ENCODE results near the gene GAL. TPM values are rescaled to one million over a fixed set of nuclear protein-coding genes. Genes with fewer than 3 reads are reported as not detected.

Gene GAL
- total and polyA plus RNA-seq, 4 donors, result 0.61 to 1.8 TPM; not detected in 2

DNA sequence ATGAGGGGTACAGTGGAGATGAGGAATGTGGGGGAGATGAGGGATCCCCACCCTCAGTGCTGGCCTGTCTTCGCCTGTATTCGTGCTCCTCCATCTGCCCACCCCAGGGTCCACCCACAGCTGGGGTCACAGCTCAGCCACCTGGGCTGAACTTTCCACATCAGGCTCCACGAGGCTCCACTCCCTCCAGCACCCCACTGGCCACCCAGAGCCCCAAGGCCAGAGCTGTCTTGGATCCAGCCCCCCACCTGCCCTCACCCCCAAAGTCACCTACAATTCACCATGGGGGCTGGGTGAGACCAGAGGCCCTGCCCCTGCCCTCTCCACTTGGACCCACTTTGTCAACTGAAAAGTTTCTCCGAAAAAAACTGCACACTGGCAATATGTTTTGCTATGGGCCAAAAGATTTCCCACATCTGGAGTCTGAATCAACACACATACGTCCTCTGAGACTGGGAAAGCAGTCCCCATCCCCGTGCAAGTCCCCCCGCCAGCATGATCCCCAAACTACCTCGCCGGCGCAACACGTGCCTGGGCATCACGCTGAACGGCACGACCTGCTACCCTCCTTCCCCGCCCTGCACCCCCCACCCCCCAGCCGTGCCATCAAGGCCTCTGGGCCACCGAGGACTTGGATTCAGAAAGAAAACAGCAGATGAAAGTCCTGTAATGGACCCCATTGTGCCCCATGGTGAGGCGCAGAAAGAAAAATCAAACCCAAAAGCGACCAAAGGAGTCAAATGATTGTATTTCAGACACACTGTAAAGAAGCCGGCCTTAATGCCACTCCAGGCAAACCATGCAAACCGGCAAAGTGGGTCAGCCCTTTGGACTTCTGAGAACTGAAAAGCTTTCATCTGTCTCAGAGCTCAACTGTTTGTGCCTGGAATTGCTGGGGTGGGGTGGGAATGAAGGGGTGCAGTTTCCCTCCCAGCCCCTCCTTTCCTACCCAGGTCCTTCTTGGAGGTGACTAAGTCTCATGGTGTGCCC is 16.5 kb upstream of the GAL start:
- Histone ChIP-seq H3K36me3 (ENCODE audit: control insufficient read depth in 4 of 4, insufficient read depth in 4 of 4, low read length in 4 of 4) (no peaks in the 10 kb centered on the region), H3K4me3 (no peak overlapping the region), H3K27me3 (ENCODE audit: control insufficient read depth in 3 of 3, insufficient read depth in 3 of 3, low read length in 2 of 3) (peaks cover 0 to 8% (median 2%) of the 10 kb centered on the region in 3 donors), H3K9me3 (ENCODE audit: control insufficient read depth in 4 of 4, insufficient read depth in 3 of 4, low read length in 3 of 4) (peaks cover 0 to 5% (median 0%) of the 10 kb centered on the region in 4 donors), H3K4me1 (ENCODE audit: control insufficient read depth in 5 of 5, insufficient read depth in 5 of 5, low read length in 5 of 5) (no peaks in the 10 kb centered on the region), H3K27ac (ENCODE audit: low read depth in 1 of 2, low read length in 1 of 2) (no peak overlapping the region), H3K9ac (ENCODE audit: insufficient read depth in 1 of 2, low read length in 2 of 2) (no peak overlapping the region)
- TF ChIP-seq, protein P1, sequence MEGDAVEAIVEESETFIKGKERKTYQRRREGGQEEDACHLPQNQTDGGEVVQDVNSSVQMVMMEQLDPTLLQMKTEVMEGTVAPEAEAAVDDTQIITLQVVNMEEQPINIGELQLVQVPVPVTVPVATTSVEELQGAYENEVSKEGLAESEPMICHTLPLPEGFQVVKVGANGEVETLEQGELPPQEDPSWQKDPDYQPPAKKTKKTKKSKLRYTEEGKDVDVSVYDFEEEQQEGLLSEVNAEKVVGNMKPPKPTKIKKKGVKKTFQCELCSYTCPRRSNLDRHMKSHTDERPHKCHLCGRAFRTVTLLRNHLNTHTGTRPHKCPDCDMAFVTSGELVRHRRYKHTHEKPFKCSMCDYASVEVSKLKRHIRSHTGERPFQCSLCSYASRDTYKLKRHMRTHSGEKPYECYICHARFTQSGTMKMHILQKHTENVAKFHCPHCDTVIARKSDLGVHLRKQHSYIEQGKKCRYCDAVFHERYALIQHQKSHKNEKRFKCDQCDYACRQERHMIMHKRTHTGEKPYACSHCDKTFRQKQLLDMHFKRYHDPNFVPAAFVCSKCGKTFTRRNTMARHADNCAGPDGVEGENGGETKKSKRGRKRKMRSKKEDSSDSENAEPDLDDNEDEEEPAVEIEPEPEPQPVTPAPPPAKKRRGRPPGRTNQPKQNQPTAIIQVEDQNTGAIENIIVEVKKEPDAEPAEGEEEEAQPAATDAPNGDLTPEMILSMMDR (IDR thresholded peaks at IDR 0.05; ENCODE audit: control extremely low read depth, extremely low read depth), result no peak
- WGBS, 2 donors, result 77 to 88% methylated on average over 21 of the region's 21 CpGs
- DNase-seq, result no peak
- no peak for ATAC-seq (ENCODE audit: insufficient read depth, low FRiP score)

DNA sequence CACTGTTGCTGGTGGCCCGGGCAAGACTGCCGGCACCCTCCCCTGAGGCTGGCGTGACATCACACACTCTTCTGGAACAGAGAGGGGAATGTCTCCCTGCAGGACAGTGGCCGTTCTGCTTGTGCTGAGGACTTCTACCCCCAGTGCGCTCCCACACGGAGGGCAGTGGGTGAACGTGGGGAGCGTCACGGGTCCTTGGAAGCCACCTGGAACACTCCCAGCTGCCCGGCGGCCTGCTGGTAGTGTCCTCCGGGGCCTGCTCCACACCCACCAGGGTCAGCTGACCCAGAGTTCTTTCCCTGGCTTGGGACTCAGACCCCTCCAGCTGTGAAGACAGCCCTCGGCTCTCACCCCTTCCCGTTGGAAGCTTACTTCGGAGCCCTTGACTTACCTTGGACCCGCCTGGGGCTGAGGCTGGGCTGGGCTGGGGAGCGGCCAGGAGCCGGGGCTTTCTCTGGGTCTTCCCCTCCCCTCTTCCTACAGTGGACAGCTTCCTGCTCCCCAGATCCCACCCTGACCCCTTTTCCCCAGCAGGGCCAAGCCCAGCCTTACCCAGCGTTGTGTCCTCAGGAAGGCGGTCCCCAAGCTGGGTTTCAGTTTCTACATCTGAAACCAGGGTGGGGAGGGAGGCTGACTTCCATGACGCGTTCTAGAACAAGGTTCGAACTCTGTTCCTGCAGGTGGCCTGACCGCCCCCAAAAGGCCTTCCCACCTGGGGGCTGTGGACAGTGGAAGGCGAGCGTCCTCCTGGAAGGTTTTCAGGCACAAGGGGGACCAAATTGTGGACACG is 14.8 kb upstream of the GAL start:
- no peaks in the 10 kb centered on the region for H3K36me3 ChIP-seq (ENCODE audit: control insufficient read depth in 4 of 4, insufficient read depth in 4 of 4, low read length in 4 of 4)
- ATAC-seq (ENCODE audit: insufficient read depth, low FRiP score) (no peak), DNase-seq (no peak)
- WGBS, 2 donors, result 88 to 90% methylated on average over 27 of the region's 27 CpGs
- H3K27me3 ChIP-seq (ENCODE audit: control insufficient read depth in 3 of 3, insufficient read depth in 3 of 3, low read length in 2 of 3), result peaks cover 0 to 8% (median 2%) of the 10 kb centered on the region in 3 donors
- peaks cover 0 to 9% (median 0%) of the 10 kb centered on the region in 4 donors for H3K9me3 ChIP-seq (ENCODE audit: control insufficient read depth in 4 of 4, insufficient read depth in 3 of 4, low read length in 3 of 4)
- H3K4me3 ChIP-seq, result no peak overlapping the region
- H3K27ac ChIP-seq (ENCODE audit: low read depth in 1 of 2, low read length in 1 of 2), result no peak overlapping the region
- H3K4me1 ChIP-seq (ENCODE audit: control insufficient read depth in 5 of 5, insufficient read depth in 5 of 5, low read length in 5 of 5), result no peaks in the 10 kb centered on the region
- TF ChIP-seq, protein P1 (IDR thresholded peaks at IDR 0.05; ENCODE audit: control extremely low read depth, extremely low read depth), result no peak
- no peak overlapping the region for H3K9ac ChIP-seq (ENCODE audit: insufficient read depth in 1 of 2, low read length in 2 of 2)

DNA sequence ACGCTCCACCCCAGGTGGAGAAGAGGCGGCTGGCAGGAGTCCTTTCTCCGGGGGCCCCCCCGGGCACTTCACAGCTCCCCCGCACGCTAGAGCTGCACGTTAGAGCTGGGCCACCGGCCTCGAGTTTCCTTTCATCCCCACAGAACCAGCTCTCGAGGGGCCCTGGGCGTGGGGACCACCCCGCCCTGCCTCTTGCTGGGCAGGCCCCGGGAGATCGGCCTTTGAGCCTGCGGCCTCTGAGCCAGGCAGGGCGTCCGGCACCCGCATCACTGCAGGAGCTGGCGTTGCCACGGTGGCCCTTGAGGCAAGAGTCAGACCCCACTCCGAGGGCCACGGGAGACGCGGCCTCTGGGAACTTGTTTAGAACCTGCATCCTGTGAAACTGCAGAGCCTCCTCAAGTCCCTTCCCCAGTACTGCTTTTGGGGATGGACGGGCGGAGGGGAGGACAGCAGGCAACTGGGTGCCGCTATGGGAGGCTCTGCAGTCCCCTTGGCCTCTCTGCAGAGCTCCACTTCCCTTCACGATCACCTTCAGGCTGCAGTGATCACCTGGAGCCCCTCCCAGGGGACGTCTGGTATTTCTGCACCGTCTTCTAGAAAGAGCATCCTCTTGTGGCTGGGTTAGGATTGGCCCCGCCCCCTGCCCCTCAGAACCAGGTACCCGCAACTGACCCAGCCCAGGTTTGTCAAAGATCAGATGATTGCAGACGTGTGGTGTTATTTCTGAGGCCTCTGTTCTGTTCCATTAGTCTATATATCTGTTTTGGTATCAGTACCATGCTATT is 13.9 kb upstream of the GAL start:
- no peak overlapping the region for H3K4me3 ChIP-seq
- ATAC-seq (ENCODE audit: insufficient read depth, low FRiP score), result no peak
- peaks cover 0 to 9% (median 0%) of the 10 kb centered on the region in 4 donors for H3K9me3 ChIP-seq (ENCODE audit: control insufficient read depth in 4 of 4, insufficient read depth in 3 of 4, low read length in 3 of 4)
- WGBS, 2 donors, result 84 to 88% methylated on average over 33 of the region's 33 CpGs
- peaks cover 0 to 8% (median 1%) of the 10 kb centered on the region in 3 donors for H3K27me3 ChIP-seq (ENCODE audit: control insufficient read depth in 3 of 3, insufficient read depth in 3 of 3, low read length in 2 of 3)
- no peak overlapping the region for H3K9ac ChIP-seq (ENCODE audit: insufficient read depth in 1 of 2, low read length in 2 of 2)
- DNase-seq, result no peak
- H3K36me3 ChIP-seq (ENCODE audit: control insufficient read depth in 4 of 4, insufficient read depth in 4 of 4, low read length in 4 of 4), result no peaks in the 10 kb centered on the region
- H3K4me1 ChIP-seq (ENCODE audit: control insufficient read depth in 5 of 5, insufficient read depth in 5 of 5, low read length in 5 of 5), result no peaks in the 10 kb centered on the region
- H3K27ac ChIP-seq (ENCODE audit: low read depth in 1 of 2, low read length in 1 of 2), result no peak overlapping the region
- TF ChIP-seq, protein P1 (IDR thresholded peaks at IDR 0.05; ENCODE audit: control extremely low read depth, extremely low read depth), result no peak

Measured in lung (tissue), 12 donors.